T-cell (primary cell): ENCODE data around the gene NAA40. TPM values are rescaled to one million over a fixed set of nuclear protein-coding genes. Genes with fewer than 3 reads are reported as not detected.
A peak's percentile ranks its signal among the peaks of the same experiment; 100 is the strongest.

Source experiments
- ATAC-seq, 4 experiments: fragments of 200-7000 bp in 3 of 4; fragments of 150-1000 bp in 1 of 4; cut with Tn5 transposase; replicated peaks in 1 of 4; 1 replicate in 3 of 4; 2 replicates in 1 of 4; pipeline ENCODE4 v1.10.0; 2021; ENCODE audit warnings: moderate library complexity in 3 of 4, mild to moderate bottlenecking in 2 of 4, moderate number of reproducible peaks in 1 of 4
- CTCF ChIA-PET, 2 donors: fragments of 300-600 bp; sonication (Branson Sonifier 250); formaldehyde crosslinking; loops; one replicate each; lab custom pipeline; 2022; ENCODE audit warnings: antibody characterized with exemption in 2 of 2; lab: Charles Lee
- POLR2A ChIA-PET, 2 donors: fragments of 300-600 bp; sonication (Branson Sonifier 250); formaldehyde crosslinking; loops; one replicate each; lab custom pipeline; 2022; ENCODE audit warnings: antibody characterized with exemption in 2 of 2; lab: Charles Lee
- DNase-seq, 35 experiments: peaks; one replicate each; pipeline versions ENCODE4 v3.0.0 to v3.0.0-alpha.2; 2013 to 2023
- H3K27ac ChIP-seq: one replicate; pipeline ENCODE4 v1.5.1; 2013; ENCODE audit warnings: low read length
- H3K27me3 ChIP-seq, 2 experiments: replicated peaks in 1 of 2; 1 replicate in 1 of 2; 2 replicates in 1 of 2; pipeline versions ENCODE4 v1.6.1 to v1.7.0; 2013; ENCODE audit warnings: low read length in 1 of 2, mixed read lengths in 1 of 2; ENCODE audit not compliant: control insufficient read depth in 2 of 2, insufficient read depth in 2 of 2; ENCODE audit errors: extremely low read depth in 1 of 2
- H3K36me3 ChIP-seq, 2 donors: 1 replicate in 1 of 2; 2 replicates in 1 of 2; pipeline versions ENCODE4 v1.6.1 to v1.7.0; 2013; ENCODE audit warnings: low read length in 1 of 2; ENCODE audit not compliant: control insufficient read depth in 2 of 2, insufficient read depth in 1 of 2; ENCODE audit errors: extremely low read depth in 1 of 2
- H3K4me1 ChIP-seq, 2 experiments: 1 replicate in 1 of 2; 2 replicates in 1 of 2; pipeline versions ENCODE4 v1.6.1 to v1.7.0; 2013; ENCODE audit warnings: low read length in 2 of 2, mixed read lengths in 1 of 2; ENCODE audit not compliant: insufficient read depth in 2 of 2, control insufficient read depth in 1 of 2; ENCODE audit errors: extremely low read depth in 1 of 2
- H3K4me3 ChIP-seq, 2 donors: 1 replicate in 1 of 2; 2 replicates in 1 of 2; pipeline versions ENCODE4 v1.5.1 to v1.7.0; 2013; ENCODE audit warnings: mild to moderate bottlenecking in 2 of 2, low read length in 1 of 2, moderate library complexity in 1 of 2; ENCODE audit not compliant: control insufficient read depth in 1 of 2; ENCODE audit errors: extremely low read depth in 1 of 2
- H3K9me3 ChIP-seq: 2 replicates; pipeline ENCODE4 v1.7.0; 2013
- H3K27ac Mint-ChIP-seq, 2 donors: one replicate each; pipeline ENCODE4 v1.8.0; 2020 to 2021; ENCODE audit warnings: mild to moderate bottlenecking in 2 of 2, mixed read lengths in 2 of 2
- H3K27me3 Mint-ChIP-seq, 2 donors: one replicate each; pipeline ENCODE4 v1.8.0; 2021 to 2022; ENCODE audit warnings: mixed read lengths in 2 of 2
- H3K36me3 Mint-ChIP-seq: one replicate; pipeline ENCODE4 v1.8.0; 2021; ENCODE audit warnings: mixed read lengths
- H3K4me1 Mint-ChIP-seq, 3 donors: one replicate each; pipeline ENCODE4 v1.8.0; 2020 to 2022; ENCODE audit warnings: mixed read lengths in 3 of 3, mild to moderate bottlenecking in 1 of 3
- H3K4me3 Mint-ChIP-seq, 3 donors: one replicate each; pipeline ENCODE4 v1.8.0; 2020 to 2022; ENCODE audit warnings: mild to moderate bottlenecking in 3 of 3, mixed read lengths in 3 of 3, moderate library complexity in 3 of 3
- H3K9me3 Mint-ChIP-seq, 3 donors: one replicate each; pipeline ENCODE4 v1.8.0; 2020 to 2022; ENCODE audit warnings: mixed read lengths in 3 of 3
- WGBS: methylation state at CpG from one replicate; pipeline ENCODE4 v1.1.5; 2013; ENCODE audit warnings: missing lambda C conversion rate; ENCODE audit not compliant: insufficient coverage; 5-methylcytosine and 5-hydroxymethylcytosine counted together
- total RNA-seq, 35 experiments: library from RNA in 6 of 35; stranded (reverse) in 6 of 35; fragments of 120-200 nt in 1 of 35; gene quantifications; one replicate each; pipeline versions ENCODE4 v1.2.1 to v1.2.4 and lab custom pipeline; 2013 to 2026

The NAA40 gene
- total RNA-seq, 5 donors from 2014 or later (not counting 1 experiment from before 2014, with no cell fraction given): 19.0 to 27.5 (median 23.5) TPM

- Mint-ChIP-seq H3K9me3 (no peaks in the 10 kb centered on the region), H3K4me3 (peak within 1 kb of the TSS; percentile 96 to 99 (median 96)), H3K36me3 (peaks cover 13% of the 10 kb centered on the region), H3K27me3 (no peaks in the 10 kb centered on the region), H3K4me1 (peaks cover 26 to 35% (median 35%) of the 10 kb centered on the region in 3 donors), H3K27ac (peak within 1 kb of the TSS; percentile 95 to 98)
- no peaks in the 10 kb centered on the region for H3K27me3 ChIP-seq
- H3K4me3 ChIP-seq: peak within 1 kb of the TSS; percentile 94 to 99
- H3K27ac ChIP-seq: peak within 1 kb of the TSS; percentile 86
- no peaks in the 10 kb centered on the region for H3K9me3 ChIP-seq
- ChIA-PET POLR2A (interaction anchor here in 1 of 2 donors (0.5 to 0.9 kb wide), 2 partner anchors 202 to 214 kb away, joined by 3 read pairs; no protein-coding TSS in a partner anchor), CTCF (no interaction called here)
- H3K36me3 ChIP-seq: peaks cover 12 to 27% of the 10 kb centered on the region in 2 donors
- peaks cover 13 to 34% of the 10 kb centered on the region in 2 experiments for H3K4me1 ChIP-seq
- ATAC-seq (peak; percentile 91 to 94 (median 92)), DNase-seq (peak; percentile 69 to 91 (median 80))
- 0% methylated on average over 54 of the region's 63 CpGs for WGBS
Observed at GRCh38 chr11:63986156-63986931, 47.5 kb downstream of the NAA40 start, which contains the start of gene OTUB1. Gene OTUB1 (plus strand): TSS chr11:63986438. CDS start chr11:63986457, 19 bp downstream.

- H3K27ac ChIP-seq: no peak overlapping the region
- peaks cover 13 to 36% of the 10 kb centered on the region in 2 experiments for H3K4me1 ChIP-seq
- Mint-ChIP-seq H3K9me3 (no peaks in the 10 kb centered on the region), H3K36me3 (peaks cover 18% of the 10 kb centered on the region), H3K4me3 (peak overlapping the region; percentile 61 to 76 (median 74)), H3K27me3 (no peaks in the 10 kb centered on the region), H3K4me1 (peaks cover 29 to 42% (median 38%) of the 10 kb centered on the region in 3 donors), H3K27ac (peak overlapping the region; percentile 27 to 64)
- ATAC-seq (no peak), DNase-seq (no peak)
- WGBS: 54% methylated on average over 23 of the region's 25 CpGs
- H3K4me3 ChIP-seq: peak overlapping the region; percentile 94 to 99
- ChIA-PET POLR2A (interaction anchor here in 1 of 2 donors (0.5 to 0.6 kb wide), 2 partner anchors 308 to 318 kb away, joined by 5 to 7 read pairs; no protein-coding TSS in a partner anchor), CTCF (no interaction called here)
- H3K27me3 ChIP-seq: no peaks in the 10 kb centered on the region
- peaks cover 14 to 31% of the 10 kb centered on the region in 2 donors for H3K36me3 ChIP-seq
- no peaks in the 10 kb centered on the region for H3K9me3 ChIP-seq
Observed at GRCh38 chr11:63986932-63987513, 48.2 kb downstream of the NAA40 start.

GRCh38 chr11:63991558-63991957 is 52.8 kb downstream of the NAA40 start:
- ChIA-PET POLR2A (interaction anchor here in 1 of 2 donors (0.6 kb wide), 1 partner anchor 222 kb away, joined by 3 read pairs; no protein-coding TSS in a partner anchor), CTCF (no interaction called here)
- Mint-ChIP-seq H3K9me3 (no peaks in the 10 kb centered on the region), H3K4me3 (no peak overlapping the region), H3K27me3 (no peaks in the 10 kb centered on the region), H3K4me1 (peaks cover 21 to 35% (median 30%) of the 10 kb centered on the region in 3 donors), H3K36me3 (peaks cover 31% of the 10 kb centered on the region), H3K27ac (peak overlapping the region in 1 of 2 donors; percentile 28)
- Histone ChIP-seq H3K4me1 (peaks cover 9 to 30% of the 10 kb centered on the region in 2 experiments), H3K27me3 (no peaks in the 10 kb centered on the region), H3K27ac (no peak overlapping the region), H3K9me3 (no peaks in the 10 kb centered on the region), H3K4me3 (no peak overlapping the region), H3K36me3 (peaks cover 22 to 58% of the 10 kb centered on the region in 2 donors)
- WGBS: 97% methylated on average over 6 of the region's 10 CpGs
- ATAC-seq (no peak), DNase-seq (no peak)

GRCh38 chr11:63993100-63993499 is 54.3 kb downstream of the NAA40 start:
- POLR2A ChIA-PET: no interaction called here

GRCh38 chr11:63993993-63994392 is 55.2 kb downstream of the NAA40 start:
- Histone ChIP-seq H3K4me3 (no peak overlapping the region), H3K27ac (no peak overlapping the region), H3K36me3 (peaks cover 26 to 65% of the 10 kb centered on the region in 2 donors), H3K4me1 (peaks cover 1 to 17% of the 10 kb centered on the region in 2 experiments), H3K27me3 (peaks cover 0 to 2% of the 10 kb centered on the region in 2 experiments), H3K9me3 (no peaks in the 10 kb centered on the region)
- Mint-ChIP-seq H3K36me3 (peaks cover 39% of the 10 kb centered on the region), H3K9me3 (no peaks in the 10 kb centered on the region), H3K27me3 (no peaks in the 10 kb centered on the region), H3K4me1 (peaks cover 13 to 26% (median 20%) of the 10 kb centered on the region in 3 donors), H3K4me3 (no peak overlapping the region), H3K27ac (no peak overlapping the region)
- WGBS: 92% methylated on average over 3 of the region's 6 CpGs
- POLR2A ChIA-PET: no interaction called here
- CTCF ChIA-PET: no interaction called here
- DNase-seq: no peak
- no peak for ATAC-seq

More at GRCh38 chr11:63993100-63993499, 54.3 kb downstream of the NAA40 start:
- ATAC-seq: no peak
- Histone ChIP-seq H3K4me3 (no peak overlapping the region), H3K4me1 (peaks cover 0 to 15% of the 10 kb centered on the region in 2 experiments), H3K36me3 (peaks cover 26 to 73% of the 10 kb centered on the region in 2 donors), H3K27ac (no peak overlapping the region), H3K9me3 (no peaks in the 10 kb centered on the region), H3K27me3 (no peaks in the 10 kb centered on the region)
- Mint-ChIP-seq H3K36me3 (peaks cover 38% of the 10 kb centered on the region), H3K4me3 (no peak overlapping the region), H3K27me3 (no peaks in the 10 kb centered on the region), H3K9me3 (no peaks in the 10 kb centered on the region), H3K4me1 (peaks cover 15 to 32% (median 22%) of the 10 kb centered on the region in 3 donors), H3K27ac (no peak overlapping the region)
- CTCF ChIA-PET: no interaction called here
- no peak for DNase-seq
- 91% methylated on average over 5 of the region's 5 CpGs for WGBS

GRCh38 chr11:63996512-63996911 is 57.7 kb downstream of the NAA40 start:
- Mint-ChIP-seq H3K4me3 (no peak overlapping the region), H3K9me3 (no peaks in the 10 kb centered on the region), H3K4me1 (peaks cover 13 to 25% (median 20%) of the 10 kb centered on the region in 3 donors), H3K36me3 (peaks cover 26% of the 10 kb centered on the region), H3K27me3 (no peaks in the 10 kb centered on the region), H3K27ac (no peak overlapping the region)
- peaks cover 12 to 45% of the 10 kb centered on the region in 2 donors for H3K36me3 ChIP-seq
- no peaks in the 10 kb centered on the region for H3K9me3 ChIP-seq
- no peak overlapping the region for H3K27ac ChIP-seq
- ChIA-PET CTCF (no interaction called here), POLR2A (no interaction called here)
- WGBS: 97% methylated on average over 16 of the region's 18 CpGs
- peaks cover 0 to 10% of the 10 kb centered on the region in 2 experiments for H3K27me3 ChIP-seq
- H3K4me1 ChIP-seq: peaks cover 7 to 37% of the 10 kb centered on the region in 2 experiments
- DNase-seq (no peak), ATAC-seq (no peak)
- H3K4me3 ChIP-seq: no peak overlapping the region
